Loucy (cell line): ENCODE data around the gene SYT7.

Source experiments
- EZH2phosphoT487 ChIP-seq: fragments of 200-600 bp; IDR thresholded peaks from 2 replicates; pipeline ENCODE4 v1.6.1; 2018; ENCODE audit warnings: antibody characterized with exemption, mild to moderate bottlenecking, moderate library complexity, borderline replicate concordance
- TF ChIP-seq, protein P1 (sequence below): fragments of 200-600 bp; sonication (generic); conservative IDR thresholded peaks from 2 replicates; pipeline ENCODE4 v1.5.1; 2014; ENCODE audit warnings: mild to moderate bottlenecking, antibody characterized with exemption, low read length

DNA sequence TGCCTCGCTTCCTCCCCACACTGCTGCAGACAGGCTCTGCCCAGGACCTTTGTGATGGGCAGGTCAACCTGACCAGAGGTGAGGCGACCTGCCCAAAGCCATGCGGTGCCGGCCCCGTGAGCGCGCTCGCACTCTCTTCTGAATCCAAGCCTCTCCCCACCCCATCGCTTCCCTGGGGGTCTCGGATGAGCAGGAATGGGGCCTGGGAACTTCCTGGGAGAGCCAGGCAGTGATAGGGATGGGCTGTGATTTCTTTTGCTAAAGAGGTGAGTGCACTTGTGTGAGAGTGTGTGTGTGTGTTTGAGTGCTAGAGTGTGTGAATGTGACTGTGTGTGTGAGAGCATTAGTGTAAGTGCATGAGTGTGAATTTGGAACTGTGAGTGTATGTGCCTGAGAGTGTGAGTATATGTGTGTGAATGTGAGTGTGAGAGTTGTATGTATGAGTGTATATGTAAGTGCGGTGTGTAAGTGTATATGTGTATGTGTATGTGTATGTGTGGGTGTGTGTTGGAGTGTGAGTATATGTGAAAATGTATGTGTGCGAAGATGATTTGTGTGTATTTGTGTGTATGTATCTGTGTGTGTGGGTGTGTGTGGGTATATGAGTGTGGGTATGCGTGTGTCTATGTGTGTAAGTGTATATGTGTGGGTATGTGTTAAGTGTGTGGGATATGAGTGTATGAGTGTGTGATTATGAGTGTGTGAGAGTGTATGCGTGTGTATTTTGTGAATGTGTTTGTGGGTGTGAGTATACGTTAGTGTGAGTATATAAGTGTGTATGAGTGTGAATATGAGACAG is 84.1 kb downstream of the SYT7 start:
- TF ChIP-seq, protein P1, sequence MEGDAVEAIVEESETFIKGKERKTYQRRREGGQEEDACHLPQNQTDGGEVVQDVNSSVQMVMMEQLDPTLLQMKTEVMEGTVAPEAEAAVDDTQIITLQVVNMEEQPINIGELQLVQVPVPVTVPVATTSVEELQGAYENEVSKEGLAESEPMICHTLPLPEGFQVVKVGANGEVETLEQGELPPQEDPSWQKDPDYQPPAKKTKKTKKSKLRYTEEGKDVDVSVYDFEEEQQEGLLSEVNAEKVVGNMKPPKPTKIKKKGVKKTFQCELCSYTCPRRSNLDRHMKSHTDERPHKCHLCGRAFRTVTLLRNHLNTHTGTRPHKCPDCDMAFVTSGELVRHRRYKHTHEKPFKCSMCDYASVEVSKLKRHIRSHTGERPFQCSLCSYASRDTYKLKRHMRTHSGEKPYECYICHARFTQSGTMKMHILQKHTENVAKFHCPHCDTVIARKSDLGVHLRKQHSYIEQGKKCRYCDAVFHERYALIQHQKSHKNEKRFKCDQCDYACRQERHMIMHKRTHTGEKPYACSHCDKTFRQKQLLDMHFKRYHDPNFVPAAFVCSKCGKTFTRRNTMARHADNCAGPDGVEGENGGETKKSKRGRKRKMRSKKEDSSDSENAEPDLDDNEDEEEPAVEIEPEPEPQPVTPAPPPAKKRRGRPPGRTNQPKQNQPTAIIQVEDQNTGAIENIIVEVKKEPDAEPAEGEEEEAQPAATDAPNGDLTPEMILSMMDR, result no peak
- TF ChIP-seq EZH2phosphoT487, result no peak
